Measurements from ENCODE around the gene CUL1.

Gene CUL1

DNA sequence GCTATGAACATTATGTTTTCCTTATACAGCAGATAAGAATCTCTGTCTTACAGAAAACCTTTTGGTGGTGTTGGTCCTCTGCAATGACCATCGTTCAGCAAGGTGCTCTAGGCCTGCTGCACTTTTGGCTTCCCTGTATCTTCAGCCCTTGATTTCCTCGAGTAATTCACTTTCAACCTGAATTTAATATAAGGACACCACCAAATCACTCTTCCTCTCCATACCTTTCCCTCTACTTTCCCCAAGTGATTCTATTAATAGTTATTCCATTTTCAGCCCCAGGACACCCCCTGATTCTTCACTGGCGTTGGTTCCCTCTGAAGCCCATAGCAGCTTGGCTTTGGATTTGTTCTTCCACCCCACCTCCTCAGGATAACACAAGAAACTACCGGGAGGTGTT, 113.2 kb downstream of the CUL1 start:
- no peak for DNase-seq

DNA sequence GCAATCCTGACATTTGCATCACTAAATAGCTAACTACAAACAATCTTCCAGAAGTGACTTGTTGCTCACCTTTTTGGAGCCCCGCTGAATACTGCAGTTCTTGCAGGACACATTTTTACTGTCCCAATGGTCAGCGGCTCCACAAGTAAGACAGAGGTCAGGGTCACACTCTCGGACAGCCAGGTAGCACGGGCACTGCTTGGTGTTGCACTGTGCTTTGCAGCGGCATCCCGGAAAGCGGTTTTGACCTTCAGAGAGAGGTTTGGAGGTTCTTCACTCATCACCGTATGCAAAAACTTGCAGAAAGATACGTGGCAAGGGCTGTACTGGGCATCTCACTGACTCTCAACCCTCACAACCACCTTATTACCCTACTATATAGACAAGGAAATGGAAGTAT, 115.2 kb downstream of the CUL1 start:
- no peak for DNase-seq

DNA sequence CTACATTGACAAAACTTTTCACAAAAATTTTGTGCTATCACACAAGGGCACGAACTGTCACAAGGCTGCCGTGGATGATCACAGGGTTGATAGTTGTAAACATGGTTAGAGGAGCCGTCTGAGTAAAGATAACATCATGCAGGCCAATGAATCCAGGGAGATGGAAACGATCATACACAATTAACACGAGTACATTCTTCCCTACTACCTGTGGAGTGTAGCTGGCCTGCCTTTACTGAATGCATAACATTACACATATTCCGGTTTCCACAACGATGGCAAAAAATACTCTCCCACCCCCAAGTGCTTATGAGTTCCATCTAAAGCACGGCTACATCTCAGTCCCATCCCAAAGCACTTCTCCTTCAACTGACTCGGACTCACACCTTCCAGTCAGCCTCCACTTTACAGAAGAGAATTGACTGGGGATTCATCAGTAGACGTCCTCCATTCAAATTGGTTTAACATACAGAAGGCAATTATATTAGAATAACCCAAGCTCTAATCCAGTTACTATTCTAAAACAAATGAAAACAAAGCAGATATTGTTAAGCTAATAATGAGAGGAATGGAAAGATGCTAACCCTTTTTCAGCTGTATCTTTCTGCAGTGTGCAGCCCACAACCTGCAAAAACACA, 116.3 kb downstream of the CUL1 start:
- DNase-seq, result no peak

- no peak for DNase-seq
Observed at GRCh38 chr7:148815612-148816011, 116.9 kb downstream of the CUL1 start.

GRCh38 chr7:148819697-148820360, 121.1 kb downstream of the CUL1 start:
- no peak for DNase-seq

DNA sequence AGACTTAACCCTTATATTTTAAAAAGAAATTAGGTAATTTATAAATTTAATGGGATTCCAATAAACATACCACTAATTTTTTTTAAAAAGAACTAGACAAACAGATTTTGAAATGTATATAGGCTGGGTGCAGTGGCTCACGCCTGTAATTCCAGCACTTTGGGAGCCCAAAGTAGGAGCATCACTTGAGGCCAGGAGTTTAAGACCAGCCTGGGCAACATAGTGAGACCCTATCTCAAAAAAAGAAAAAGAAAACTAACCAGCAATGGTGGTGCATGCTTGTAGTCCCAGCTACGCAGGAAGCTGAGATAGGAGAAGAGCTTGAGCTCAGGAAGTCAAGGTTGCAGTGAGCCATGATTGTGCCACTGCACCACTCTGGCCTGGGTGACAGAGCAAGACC, 122.7 kb downstream of the CUL1 start:
- DNase-seq, result no peak

GRCh38 chr7:148824864-148825263, 126.2 kb downstream of the CUL1 start:
- no peak for DNase-seq

DNA sequence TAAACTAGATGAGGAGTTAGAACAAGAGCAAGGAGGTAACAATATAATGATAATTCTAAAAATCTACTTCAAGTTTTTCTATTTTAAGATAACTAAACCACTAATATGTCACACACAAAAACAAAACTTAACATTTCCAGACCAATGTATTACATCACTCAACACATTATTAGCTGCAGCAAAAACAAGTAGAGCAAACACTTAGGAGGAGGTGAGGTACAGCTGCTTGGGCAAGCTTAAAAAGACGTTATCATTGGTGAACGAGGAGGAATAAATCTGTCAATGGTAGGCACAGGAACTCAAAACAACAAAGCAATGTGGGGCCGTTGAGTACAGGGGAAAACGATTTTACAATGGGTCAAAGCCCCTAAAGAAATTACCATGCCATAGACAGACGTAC, 126.6 kb downstream of the CUL1 start:
- no peak for DNase-seq

GRCh38 chr7:148828965-148829364, 130.3 kb downstream of the CUL1 start:
- no peak for DNase-seq

- no peak for DNase-seq
Observed at GRCh38 chr7:148830897-148831692, 132.4 kb downstream of the CUL1 start.

GRCh38 chr7:148831782-148832181, 133.1 kb downstream of the CUL1 start:
- no peak for DNase-seq

DNA sequence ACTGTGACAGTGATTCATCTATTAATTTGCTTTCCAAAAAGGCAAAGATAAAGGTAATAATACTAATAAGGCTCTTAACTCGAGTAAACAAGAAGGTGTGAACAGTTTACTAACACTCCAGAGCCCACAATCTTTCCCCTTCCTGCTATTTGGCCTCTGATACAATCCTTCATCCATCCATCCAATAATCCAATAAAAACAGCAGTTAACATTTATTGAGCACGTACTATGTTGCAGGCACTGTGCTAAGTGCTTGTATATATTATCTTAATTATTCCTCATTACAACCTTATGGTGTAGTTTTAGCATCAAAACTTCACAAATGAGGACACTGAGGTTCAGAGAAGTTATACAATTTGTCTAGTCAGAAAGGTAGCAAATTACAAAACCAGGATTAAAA, 135.9 kb downstream of the CUL1 start:
- no peak for DNase-seq

GRCh38 chr7:148835854-148836253, 137.2 kb downstream of the CUL1 start:
- no peak for DNase-seq

DNA sequence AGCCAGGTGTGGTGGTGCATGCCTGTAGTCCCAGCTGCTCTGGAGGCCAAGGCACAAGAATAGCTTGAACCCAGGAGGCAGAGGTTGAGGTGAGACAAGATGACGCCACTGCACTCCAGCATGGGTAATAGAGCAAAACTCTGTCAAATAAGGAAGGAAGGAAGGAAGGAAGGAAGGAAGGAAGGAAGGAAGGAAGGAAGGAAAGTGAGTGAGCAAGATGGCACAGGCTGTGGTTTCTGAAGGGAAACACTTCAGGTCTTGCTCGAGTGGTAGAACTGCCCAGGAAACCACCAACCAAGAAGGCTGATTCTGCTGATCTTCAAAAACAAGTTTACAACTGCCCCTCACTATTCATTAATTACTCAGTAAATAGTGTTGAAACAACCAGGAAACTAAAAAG, 140.2 kb downstream of the CUL1 start:
- DNase-seq, result peak; percentile 5

DNA sequence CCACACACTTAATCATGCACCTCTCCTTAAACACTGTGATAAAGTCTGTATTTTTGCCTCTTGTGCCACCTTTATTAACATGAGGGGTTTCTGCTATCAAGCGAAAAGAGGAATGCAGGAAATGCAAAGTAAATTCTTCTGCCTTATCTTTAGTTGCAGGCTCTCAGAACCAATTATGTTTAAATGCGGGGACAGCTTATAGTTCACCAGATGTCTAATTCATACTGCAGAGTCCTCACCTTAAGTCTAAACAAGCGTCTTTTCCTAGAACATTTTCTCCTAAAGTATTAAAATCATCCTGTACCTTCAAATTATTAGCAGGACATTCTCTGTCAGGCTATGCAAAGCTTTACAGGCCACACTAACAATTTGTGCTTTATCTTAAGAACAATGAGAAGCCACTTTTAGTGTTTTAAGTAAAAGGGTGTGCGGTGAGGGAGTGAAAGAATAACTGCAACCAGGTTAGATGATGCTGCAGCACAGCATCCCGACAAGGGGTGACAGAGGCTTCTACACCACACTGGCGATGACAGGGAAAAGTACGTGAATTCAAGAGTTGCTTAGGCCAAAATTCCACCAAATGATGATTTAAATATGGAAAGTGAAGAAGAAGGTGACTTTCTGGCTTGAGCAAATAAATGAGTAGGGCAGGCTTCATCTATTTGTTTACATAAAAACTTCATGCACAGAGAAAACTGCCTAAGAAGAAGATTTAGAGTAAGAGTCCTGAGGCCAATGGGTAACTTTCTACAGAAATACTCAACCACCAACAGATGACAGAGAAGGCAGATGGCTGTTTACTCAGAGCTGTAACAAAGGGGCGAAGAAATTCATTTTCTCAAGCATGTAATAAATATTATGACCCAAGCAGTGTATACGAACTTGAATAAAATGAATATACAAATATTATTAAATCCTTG, 149.4 kb downstream of the CUL1 start:
- DNase-seq, result no peak

DNA sequence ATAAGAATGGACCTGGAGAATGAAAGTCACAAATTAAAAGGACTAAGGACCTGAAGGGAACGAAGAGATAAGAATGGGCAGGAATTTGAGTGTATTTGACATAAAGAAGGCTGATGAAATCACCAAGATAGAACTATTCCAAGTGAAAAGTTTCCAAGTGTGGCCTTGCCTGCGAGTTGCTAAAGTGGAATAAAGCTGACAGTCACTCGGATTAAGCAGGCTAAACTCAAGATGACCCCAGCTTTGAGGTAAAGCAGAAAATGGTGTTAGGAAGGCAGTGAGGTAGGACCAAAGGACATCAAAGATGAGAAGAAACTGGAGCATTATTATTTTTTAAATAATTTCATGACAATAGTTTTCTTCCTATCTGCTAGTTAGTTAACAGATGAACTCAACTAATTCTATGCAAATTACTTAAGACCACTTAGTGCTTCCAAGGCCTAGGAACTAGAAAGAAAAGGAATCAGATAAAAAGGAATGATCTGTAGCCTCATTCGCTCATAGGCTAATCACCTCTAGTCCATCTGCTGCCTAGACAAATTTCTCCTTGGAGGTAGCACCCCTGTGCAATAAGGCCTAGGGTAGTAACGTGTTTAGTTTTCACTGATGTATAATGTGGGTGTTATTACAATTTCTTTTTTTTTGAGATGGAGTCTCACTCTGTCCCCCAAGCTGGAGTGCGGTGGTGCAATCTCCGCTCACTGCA, 150.8 kb downstream of the CUL1 start:
- DNase-seq, result no peak

DNA sequence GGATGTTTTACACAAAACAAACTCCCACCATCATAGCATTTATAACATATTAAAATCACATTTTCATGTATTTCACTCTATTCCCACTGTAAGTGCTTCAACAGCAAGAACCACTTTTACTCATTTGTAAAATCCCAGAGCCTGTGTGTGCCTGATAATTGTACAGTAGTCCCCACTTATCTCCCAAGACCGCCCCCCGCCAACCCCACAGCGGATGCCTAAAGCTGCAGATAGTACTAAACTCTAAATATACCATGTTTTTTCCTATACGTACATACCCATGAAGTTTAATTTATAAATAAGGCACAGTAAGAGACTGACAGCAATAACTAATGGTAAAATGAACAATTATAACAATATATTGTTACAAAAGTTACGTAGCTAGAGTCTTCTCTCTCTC, 151.9 kb downstream of the CUL1 start:
- DNase-seq, result no peak

All from CD4-positive, alpha-beta T cell treated with Interleukin-6 for 4 hours (primary cell).